Diencephalon (tissue), 1 donor: Measurements from ENCODE around the gene KCNA5. TPM values are rescaled to one million over a fixed set of nuclear protein-coding genes. Genes with fewer than 3 reads are reported as not detected.

Experiments
- total RNA-seq: library from RNA; depleted of rRNA; stranded (reverse); fragments of >200 nt; gene quantifications from one replicate; pipeline ENCODE4 v1.2.3, GENCODE V29; 2014

The KCNA5 gene
- 12.9 TPM for total RNA-seq

DNA sequence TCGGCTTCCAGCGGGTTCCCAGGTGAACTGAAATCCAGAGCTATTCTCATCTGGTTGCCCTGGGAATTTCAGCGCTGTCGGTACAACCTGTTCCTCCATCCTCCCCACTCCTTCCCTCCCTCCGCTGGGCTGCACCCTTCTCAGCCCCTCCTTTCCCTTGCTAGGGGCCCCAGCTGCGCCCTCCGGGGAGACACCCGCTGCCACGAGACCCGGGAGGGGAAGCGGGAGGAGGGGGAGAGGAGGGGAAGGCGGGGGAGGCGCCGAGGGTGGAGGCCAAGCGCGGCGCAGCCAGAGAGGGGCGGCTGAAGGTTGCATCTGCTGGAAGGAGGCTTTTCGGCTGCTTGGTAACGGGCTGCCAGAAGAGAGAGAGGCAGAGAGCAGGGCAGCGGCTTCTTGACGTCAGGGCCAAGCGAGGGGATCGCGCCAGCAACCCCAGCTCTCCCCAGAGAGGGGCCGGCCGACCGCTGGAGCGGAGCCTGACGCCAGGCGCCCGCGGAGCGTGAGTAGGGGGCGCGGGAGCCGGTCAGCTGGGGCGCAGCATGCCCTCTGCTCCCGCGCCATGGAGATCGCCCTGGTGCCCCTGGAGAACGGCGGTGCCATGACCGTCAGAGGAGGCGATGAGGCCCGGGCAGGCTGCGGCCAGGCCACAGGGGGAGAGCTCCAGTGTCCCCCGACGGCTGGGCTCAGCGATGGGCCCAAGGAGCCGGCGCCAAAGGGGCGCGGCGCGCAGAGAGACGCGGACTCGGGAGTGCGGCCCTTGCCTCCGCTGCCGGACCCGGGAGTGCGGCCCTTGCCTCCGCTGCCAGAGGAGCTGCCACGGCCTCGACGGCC, at the start of gene KCNA5:
TSS of gene KCNA5 (plus strand) at position 291 of the 831 bp plus-strand sequence. CDS start at position 560, 269 bp downstream.

Other genes starting within 250 kb of the KCNA5 start
- gene KCNA1, start 134.0 kb upstream of the KCNA5 start, total RNA-seq = 6.7 TPM